Tibial nerve (tissue), 4 donors: ENCODE measurements around the gene EXOSC2. TPM values are rescaled to one million over a fixed set of nuclear protein-coding genes. Genes with fewer than 3 reads are reported as not detected.

Experiments
- DNase-seq, 2 donors: peaks; one replicate each; pipeline ENCODE4 v3.0.0-alpha.2; 2019; ENCODE audit warnings: low spot score in 2 of 2
- H3K27ac ChIP-seq, 4 donors: fragments of 200-600 bp; sonication (generic) in 3 of 4; one replicate each; pipeline ENCODE4 v1.5.1; 2017 to 2019; ENCODE audit warnings: mild to moderate bottlenecking in 1 of 4
- H3K27me3 ChIP-seq, 2 donors: fragments of 200-600 bp; sonication (generic) in 1 of 2; one replicate each; pipeline versions ENCODE4 v1.5.1 to v1.6.0; 2017 to 2019
- H3K36me3 ChIP-seq, 3 donors: fragments of 200-600 bp; sonication (generic); one replicate each; pipeline ENCODE4 v1.5.1; 2018 to 2019
- H3K4me1 ChIP-seq, 4 donors: fragments of 200-600 bp; sonication (generic) in 3 of 4; one replicate each; pipeline ENCODE4 v1.5.1; 2017 to 2019
- H3K4me3 ChIP-seq, 4 donors: fragments of 200-600 bp; sonication (generic) in 3 of 4; one replicate each; pipeline ENCODE4 v1.5.1; 2017 to 2019; ENCODE audit warnings: mild to moderate bottlenecking in 1 of 4, moderate library complexity in 1 of 4
- H3K9me3 ChIP-seq, 4 donors: fragments of 200-600 bp; sonication (generic) in 3 of 4; one replicate each; pipeline ENCODE4 v1.5.1; 2017 to 2019
- CTCF ChIP-seq, 5 experiments: fragments of 200-600 bp in 3 of 5; fragments of 450-650 bp in 2 of 5; sonication (generic) in 3 of 5; IDR thresholded peaks; one replicate each; pipeline ENCODE4 v1.5.1; 2016 to 2019; ENCODE audit warnings: antibody characterized with exemption in 5 of 5, mild to moderate bottlenecking in 3 of 5, moderate library complexity in 2 of 5
- EP300 ChIP-seq, 2 donors: sonication (generic); formaldehyde crosslinking; IDR thresholded peaks; one replicate each; pipeline ENCODE4 v1.6.1; 2017; ENCODE audit warnings: antibody characterized with exemption in 2 of 2, mild to moderate bottlenecking in 1 of 2
- POLR2A ChIP-seq, 2 donors: fragments of 450-650 bp; IDR thresholded peaks; one replicate each; pipeline ENCODE4 v1.6.1; 2017; ENCODE audit warnings: antibody characterized with exemption in 2 of 2, mild to moderate bottlenecking in 2 of 2, moderate library complexity in 2 of 2
- WGBS, 2 donors: methylation state at CpG; one replicate each; pipeline ENCODE4 v1.1.5; 2018; 5-methylcytosine and 5-hydroxymethylcytosine counted together
- total RNA-seq, 4 donors: library from RNA; depleted of rRNA; stranded (reverse); fragments of >200 nt; gene quantifications; one replicate each; pipeline ENCODE4 v1.1.0, GENCODE V29; 2016

The EXOSC2 gene
- total RNA-seq, 4 donors from 2014 or later = 17.3 to 26.7 (median 24.9) TPM

DNA sequence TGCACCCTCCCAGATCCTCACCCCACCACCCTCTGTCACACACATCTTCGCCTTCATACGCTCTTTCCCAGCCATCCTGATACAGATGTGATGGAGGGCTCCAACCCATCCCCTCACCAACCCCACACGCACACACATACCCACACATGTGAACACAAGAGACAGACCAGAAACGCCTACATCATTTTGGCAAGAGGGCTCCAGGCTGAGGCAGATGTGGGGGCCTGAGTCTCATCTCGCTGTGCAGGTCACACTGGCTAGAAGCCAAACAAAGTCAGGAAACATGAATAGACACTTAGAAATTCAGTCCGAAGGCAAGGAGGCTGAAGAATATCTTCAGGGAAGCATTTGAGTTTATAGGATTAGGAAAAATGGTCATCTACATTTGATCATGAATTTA, 22.9 kb upstream of the EXOSC2 start:
- no peak overlapping the region for H3K27ac ChIP-seq
- no peak for TF ChIP-seq POLR2A (IDR thresholded peaks at IDR 0.05)
- no peak for TF ChIP-seq EP300 (IDR thresholded peaks at IDR 0.05)
- no peak for TF ChIP-seq CTCF (IDR thresholded peaks at IDR 0.05)
- H3K9me3 ChIP-seq = no peaks in the 10 kb centered on the region
- peaks cover 3 to 36% of the 10 kb centered on the region in 2 donors for H3K27me3 ChIP-seq
- H3K4me1 ChIP-seq = peaks cover 0 to 13% (median 9%) of the 10 kb centered on the region in 4 donors
- DNase-seq = no peak
- 76 to 78% methylated on average over 6 of the region's 6 CpGs for WGBS, 2 donors
- no peaks in the 10 kb centered on the region for H3K36me3 ChIP-seq
- no peak overlapping the region for H3K4me3 ChIP-seq

- H3K27ac ChIP-seq = no peak overlapping the region
- 79 to 89% methylated on average over 8 of the region's 8 CpGs for WGBS, 2 donors
- H3K4me1 ChIP-seq = no peaks in the 10 kb centered on the region
- H3K9me3 ChIP-seq = no peaks in the 10 kb centered on the region
- no peak overlapping the region for H3K4me3 ChIP-seq
- no peaks in the 10 kb centered on the region for H3K36me3 ChIP-seq
- TF ChIP-seq POLR2A (IDR thresholded peaks at IDR 0.05) = no peak
- no peak for TF ChIP-seq EP300 (IDR thresholded peaks at IDR 0.05)
- no peak for TF ChIP-seq CTCF (IDR thresholded peaks at IDR 0.05)
- DNase-seq = no peak
- H3K27me3 ChIP-seq = peaks cover 0 to 20% of the 10 kb centered on the region in 2 donors
These were observed 21.1 kb upstream of the EXOSC2 start for GRCh38 chr9:130672466-130672865.

- TF ChIP-seq POLR2A (IDR thresholded peaks at IDR 0.05) (no peak), CTCF (IDR thresholded peaks at IDR 0.05) (no peak), EP300 (IDR thresholded peaks at IDR 0.05) (no peak)
- Histone ChIP-seq H3K4me1 (no peaks in the 10 kb centered on the region), H3K27me3 (peaks cover 0 to 16% of the 10 kb centered on the region in 2 donors), H3K27ac (no peak overlapping the region), H3K9me3 (no peaks in the 10 kb centered on the region), H3K4me3 (no peak overlapping the region), H3K36me3 (no peaks in the 10 kb centered on the region)
- DNase-seq = no peak
- WGBS, 2 donors = 84 to 89% methylated on average over 11 to 12 of the region's 12 CpGs
These were observed 20.5 kb upstream of the EXOSC2 start for GRCh38 chr9:130672933-130673615.

DNA sequence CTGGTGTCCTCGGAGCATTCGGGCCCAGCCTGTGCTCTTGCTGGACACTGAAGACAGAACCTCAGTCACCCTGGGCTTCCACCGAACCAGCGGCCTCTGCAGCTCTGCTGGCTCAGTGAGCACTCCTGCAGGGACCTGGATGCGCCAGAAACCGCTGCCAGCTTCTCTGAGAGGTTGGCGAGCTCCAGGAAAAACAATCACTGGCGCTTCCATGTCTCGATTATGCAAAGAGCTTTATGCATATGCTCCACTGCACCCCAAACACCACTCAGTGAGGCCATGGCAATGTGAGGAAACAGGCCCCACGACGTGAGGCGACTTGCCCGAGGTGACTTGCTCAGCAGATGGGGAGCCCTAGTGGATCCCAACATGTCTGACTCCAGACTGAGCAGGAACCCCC, 18.2 kb upstream of the EXOSC2 start:
- Histone ChIP-seq H3K4me1 (no peaks in the 10 kb centered on the region), H3K4me3 (no peak overlapping the region), H3K27ac (no peak overlapping the region), H3K36me3 (no peaks in the 10 kb centered on the region), H3K27me3 (peaks cover 0 to 26% of the 10 kb centered on the region in 2 donors), H3K9me3 (no peaks in the 10 kb centered on the region)
- no peak for DNase-seq
- TF ChIP-seq CTCF (IDR thresholded peaks at IDR 0.05) = no peak
- no peak for TF ChIP-seq EP300 (IDR thresholded peaks at IDR 0.05)
- no peak for TF ChIP-seq POLR2A (IDR thresholded peaks at IDR 0.05)
- whole genome bisulfite sequencing, 2 donors = 83 to 85% methylated on average over 5 to 11 of the region's 13 CpGs

DNA sequence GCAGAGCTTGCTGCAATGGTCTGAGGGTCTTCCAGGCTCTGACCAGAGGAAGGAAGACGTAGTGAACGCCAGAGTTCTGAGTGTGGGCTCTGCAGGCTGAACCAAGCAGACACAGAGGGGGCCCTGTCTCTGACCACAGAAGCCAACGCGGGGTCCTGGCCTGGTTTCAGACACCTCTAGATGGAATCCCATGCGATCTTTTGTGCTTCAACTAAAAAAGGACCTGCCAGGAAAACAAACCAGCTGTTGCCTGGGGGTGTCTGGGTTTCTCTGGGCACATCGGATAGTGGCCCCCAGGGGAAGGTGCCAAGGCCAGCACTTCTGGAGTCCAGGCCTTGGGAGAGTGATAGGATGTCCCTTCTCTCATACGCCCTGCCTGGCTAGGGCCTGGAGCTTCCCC, 16.3 kb upstream of the EXOSC2 start:
- Histone ChIP-seq H3K27me3 (peaks cover 0 to 42% of the 10 kb centered on the region in 2 donors), H3K9me3 (no peaks in the 10 kb centered on the region), H3K27ac (no peak overlapping the region), H3K4me1 (peaks cover 0 to 14% (median 11%) of the 10 kb centered on the region in 4 donors), H3K36me3 (no peaks in the 10 kb centered on the region), H3K4me3 (no peak overlapping the region)
- 64 to 66% methylated on average over 5 to 6 of the region's 7 CpGs for WGBS, 2 donors
- DNase-seq = no peak
- TF ChIP-seq EP300 (IDR thresholded peaks at IDR 0.05) = no peak
- no peak for TF ChIP-seq POLR2A (IDR thresholded peaks at IDR 0.05)
- no peak for TF ChIP-seq CTCF (IDR thresholded peaks at IDR 0.05)
